Fibroblast of villous mesenchyme (primary cell): ENCODE measurements around the gene SLC1A7. TPM values are rescaled to one million over a fixed set of nuclear protein-coding genes. Genes with fewer than 3 reads are reported as not detected.
A peak's percentile ranks its signal among the peaks of the same experiment; 100 is the strongest.

Experiments used
- DNase-seq: peaks from one replicate; pipeline ENCODE4 v3.0.0-alpha.2; 2010; ENCODE audit warnings: low read depth
- H3K4me3 ChIP-seq: 2 replicates; pipeline ENCODE4 v1.5.1; 2011; ENCODE audit warnings: low read depth, mild to moderate bottlenecking, low read length
- total RNA-seq: library from RNA; depleted of rRNA; stranded (reverse); fragments of >200 nt; gene quantifications from 2 replicates; pipeline ENCODE4 v1.2.3, GENCODE V29; 2012
- TF ChIP-seq, protein P1 (sequence below): IDR thresholded peaks from 2 replicates; pipeline ENCODE4 v1.5.1; 2012; ENCODE audit warnings: low read depth, mild to moderate bottlenecking, low read length; ENCODE audit not compliant: insufficient read depth

SLC1A7 gene
- total RNA-seq, 1 donor = under 0.01 TPM

DNA sequence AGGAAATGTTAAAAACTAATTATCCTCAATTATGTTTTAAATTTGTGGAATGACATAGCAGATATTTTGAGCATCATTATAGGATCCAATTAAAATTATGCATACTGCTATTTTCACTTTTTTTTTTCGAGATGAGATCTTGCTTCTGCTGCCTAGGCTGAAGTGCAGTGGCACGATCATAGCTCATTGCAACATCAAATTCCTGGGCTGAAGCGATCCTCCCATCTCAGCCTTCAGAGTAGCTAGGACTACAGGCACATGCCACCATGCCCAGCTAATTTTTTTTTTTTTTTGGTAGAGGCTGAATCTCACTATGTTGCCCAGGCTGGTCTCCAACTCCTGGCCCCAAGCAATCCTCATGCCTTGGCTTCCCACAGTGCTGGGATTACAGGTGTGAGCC, 11.3 kb upstream of the SLC1A7 start:
- no peak overlapping the region for H3K4me3 ChIP-seq
- TF ChIP-seq, protein P1, sequence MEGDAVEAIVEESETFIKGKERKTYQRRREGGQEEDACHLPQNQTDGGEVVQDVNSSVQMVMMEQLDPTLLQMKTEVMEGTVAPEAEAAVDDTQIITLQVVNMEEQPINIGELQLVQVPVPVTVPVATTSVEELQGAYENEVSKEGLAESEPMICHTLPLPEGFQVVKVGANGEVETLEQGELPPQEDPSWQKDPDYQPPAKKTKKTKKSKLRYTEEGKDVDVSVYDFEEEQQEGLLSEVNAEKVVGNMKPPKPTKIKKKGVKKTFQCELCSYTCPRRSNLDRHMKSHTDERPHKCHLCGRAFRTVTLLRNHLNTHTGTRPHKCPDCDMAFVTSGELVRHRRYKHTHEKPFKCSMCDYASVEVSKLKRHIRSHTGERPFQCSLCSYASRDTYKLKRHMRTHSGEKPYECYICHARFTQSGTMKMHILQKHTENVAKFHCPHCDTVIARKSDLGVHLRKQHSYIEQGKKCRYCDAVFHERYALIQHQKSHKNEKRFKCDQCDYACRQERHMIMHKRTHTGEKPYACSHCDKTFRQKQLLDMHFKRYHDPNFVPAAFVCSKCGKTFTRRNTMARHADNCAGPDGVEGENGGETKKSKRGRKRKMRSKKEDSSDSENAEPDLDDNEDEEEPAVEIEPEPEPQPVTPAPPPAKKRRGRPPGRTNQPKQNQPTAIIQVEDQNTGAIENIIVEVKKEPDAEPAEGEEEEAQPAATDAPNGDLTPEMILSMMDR = no peak
- DNase-seq = peak; percentile 58

DNA sequence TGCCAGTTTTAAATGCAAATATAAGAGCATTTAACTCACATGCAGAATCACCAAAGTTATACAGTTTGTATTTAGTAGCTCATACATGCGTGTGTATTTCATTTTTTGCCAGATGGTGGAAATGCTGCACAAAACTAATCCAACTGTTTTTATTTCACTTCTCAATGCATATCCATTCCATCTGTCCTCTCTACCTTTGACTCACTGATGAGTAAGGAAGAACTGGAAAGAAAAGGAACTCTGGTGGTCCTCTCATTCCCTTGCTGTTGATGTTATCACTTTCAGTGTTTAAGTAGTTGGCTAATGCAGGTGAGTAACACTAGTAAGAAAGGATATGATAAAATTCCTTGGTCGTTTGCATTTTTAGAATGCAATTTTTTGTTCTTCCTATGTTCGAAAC, 5.7 kb upstream of the SLC1A7 start:
- TF ChIP-seq, protein P1 = no peak
- DNase-seq = no peak
- H3K4me3 ChIP-seq = no peak overlapping the region

DNA sequence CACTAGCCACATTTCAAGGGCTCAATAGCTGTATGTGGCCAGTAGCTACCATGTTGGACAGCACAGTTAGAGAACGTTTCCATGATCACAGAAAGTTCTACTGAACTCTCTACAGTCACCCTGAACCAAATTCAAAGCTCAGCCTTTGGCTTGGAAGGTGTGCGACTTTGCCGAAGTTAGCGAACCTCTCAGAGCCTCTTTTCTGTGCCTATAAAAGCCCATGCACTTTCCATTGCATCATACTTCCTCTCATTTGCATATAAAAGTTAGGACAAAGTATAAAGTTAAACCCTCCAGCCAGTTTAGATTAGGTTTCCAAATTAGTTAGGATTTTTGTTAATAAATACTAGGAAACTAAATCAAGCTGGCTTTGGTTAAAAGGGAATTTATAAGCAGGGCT, 4.7 kb upstream of the SLC1A7 start:
- TF ChIP-seq, protein P1 = no peak
- DNase-seq = peak; percentile 41
- H3K4me3 ChIP-seq = no peak overlapping the region

DNA sequence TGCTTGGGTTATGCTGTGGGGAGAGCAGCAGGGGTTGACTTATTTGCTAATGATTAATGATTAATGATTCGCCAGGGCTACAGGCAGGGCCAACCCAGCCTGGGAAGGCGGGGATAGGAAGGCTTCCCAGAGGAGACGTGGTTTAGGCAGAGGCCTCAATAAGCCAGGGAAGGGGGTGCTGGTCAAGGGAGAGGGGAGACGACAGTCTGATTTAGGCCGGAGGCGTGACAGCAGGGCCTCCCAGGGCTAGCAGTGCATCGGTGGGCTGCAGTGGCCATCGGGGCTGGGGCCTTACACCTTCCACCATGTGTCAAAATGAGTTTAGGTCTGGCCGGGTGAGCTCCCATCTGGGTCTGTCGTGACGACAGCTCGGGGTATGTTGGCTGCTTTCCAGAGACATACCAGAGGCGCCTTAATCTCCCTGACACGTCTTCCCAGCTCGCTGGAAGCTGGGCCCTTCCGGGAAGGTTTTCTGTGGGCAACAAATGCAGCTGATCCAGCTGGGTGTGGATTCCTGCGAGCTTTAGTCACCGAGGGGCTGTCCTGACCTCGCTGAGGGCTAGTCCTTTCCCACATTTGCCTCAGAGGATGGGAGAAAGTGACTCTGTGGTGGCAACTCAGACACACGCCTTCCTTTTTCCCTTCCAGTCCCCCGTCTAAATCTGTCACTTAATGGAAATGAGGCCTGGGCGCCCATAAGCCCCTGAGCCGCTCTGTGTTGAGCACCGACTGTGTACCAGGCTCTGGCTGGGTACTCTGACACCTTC, 3.7 kb upstream of the SLC1A7 start:
- TF ChIP-seq, protein P1 = no peak
- DNase-seq = peak; percentile 100
- H3K4me3 ChIP-seq = no peak overlapping the region

DNA sequence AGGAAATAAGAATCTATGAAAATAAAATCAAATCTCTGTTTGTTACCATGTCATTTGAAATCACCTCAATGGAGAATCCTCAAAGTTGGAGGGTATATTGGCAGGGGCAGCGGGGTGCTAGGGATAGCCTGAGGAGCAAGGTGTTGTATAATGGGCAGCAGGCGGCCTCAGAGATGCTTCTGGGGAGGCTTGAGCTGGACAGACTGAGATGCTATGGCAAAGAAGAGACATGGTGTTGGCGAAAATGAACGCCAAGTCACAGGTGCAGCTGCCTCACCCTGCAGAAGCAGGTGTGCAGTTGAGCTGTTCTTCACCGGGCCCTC, 3.1 kb upstream of the SLC1A7 start:
- DNase-seq = no peak
- TF ChIP-seq, protein P1 = no peak
- H3K4me3 ChIP-seq = no peak overlapping the region

DNA sequence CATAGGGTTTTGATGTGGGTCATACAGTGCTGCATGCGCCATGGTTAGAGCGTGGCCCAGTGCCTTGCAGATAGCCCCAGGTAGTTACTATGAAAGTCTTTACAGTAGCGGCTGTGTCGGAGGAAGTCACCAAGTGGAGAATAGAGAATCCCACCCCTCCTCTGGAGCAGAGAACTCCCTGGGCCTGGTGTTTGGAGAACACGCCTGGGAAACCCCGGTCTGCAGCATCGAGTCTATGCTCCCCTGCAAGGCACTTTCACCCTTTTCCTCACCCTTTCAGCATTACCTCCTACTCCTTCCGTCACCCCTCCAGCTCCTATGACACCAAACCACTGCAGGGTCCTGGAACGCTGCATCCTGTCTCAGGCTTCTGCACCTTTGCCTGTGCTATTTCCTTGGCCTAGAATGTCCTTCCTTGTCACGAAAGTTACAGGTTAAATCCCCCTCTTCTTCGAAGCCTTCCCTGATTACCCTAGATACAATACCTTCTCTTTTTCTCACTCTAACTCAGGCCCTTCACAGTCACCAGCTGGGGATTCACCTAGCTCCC, 2.7 kb upstream of the SLC1A7 start:
- no peak overlapping the region for H3K4me3 ChIP-seq
- TF ChIP-seq, protein P1 = no peak
- no peak for DNase-seq

DNA sequence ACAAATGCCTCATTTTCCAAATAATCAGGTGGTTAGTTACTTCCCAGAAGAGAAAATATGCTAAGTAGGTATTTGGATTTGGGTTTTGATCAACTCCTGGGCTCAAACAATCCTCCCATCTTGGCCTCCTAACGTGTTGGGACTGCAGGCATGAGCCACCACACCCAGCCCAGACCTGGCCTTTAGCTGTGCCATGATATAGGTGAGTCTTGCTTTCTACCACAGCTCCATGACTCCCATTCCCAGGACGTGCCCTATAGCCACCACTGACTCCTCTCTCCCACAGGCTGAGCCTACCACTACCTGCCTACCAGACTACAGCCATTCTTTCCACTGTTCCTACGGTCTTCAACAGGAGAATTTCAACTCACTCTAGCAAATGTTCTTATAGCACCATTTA, 1.8 kb upstream of the SLC1A7 start:
- no peak overlapping the region for H3K4me3 ChIP-seq
- TF ChIP-seq, protein P1 = no peak
- no peak for DNase-seq
